HG03039 (cell line): ENCODE data around the gene GALNT11.
A peak's percentile ranks its signal among the peaks of the same experiment; 100 is the strongest.

Experiments used
- ATAC-seq: cut with Tn5 transposase; IDR thresholded peaks from one replicate; pipeline ENCODE4 v1.9.1; 2021; ENCODE audit warnings: mild to moderate bottlenecking, moderate library complexity; ENCODE audit not compliant: unreplicated experiment

Gene GALNT11

DNA sequence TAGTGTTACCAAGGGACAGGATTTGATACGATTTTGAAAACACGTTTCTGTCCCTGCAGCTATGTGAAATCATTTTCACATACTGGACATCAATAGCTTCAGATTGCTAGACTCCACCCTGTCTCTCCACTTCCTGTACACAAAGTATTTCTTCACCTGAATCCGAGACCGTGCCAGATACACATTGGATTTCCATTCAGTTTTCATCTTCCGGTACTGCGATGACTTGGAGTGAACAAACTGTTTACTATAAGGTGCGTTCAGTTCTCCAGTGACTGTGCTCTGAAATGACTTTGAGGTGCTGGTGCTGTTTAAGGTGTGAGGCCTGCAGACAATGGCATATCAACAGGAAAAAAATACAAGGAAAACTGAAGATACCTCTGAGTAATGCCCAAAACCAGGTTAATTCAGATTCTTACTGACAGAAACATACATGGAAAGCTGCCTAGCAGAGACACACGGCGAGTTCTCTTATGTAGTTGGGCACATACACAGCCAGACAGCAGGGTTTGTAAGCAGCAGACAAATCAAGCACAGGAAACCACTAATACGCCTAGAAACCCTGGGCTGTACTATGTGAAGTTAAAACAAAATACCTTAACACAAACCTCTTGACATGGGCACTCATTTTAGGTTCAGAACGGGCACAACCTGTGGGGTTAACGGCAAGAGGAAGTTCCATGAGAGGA lies 119.2 kb downstream of the GALNT11 start:
- ATAC-seq: no peak

- no peak for ATAC-seq
Observed at GRCh38 chr7:152145853-152146466, 120.5 kb downstream of the GALNT11 start.

GRCh38 chr7:152148706-152149105 lies 123.2 kb downstream of the GALNT11 start:
- ATAC-seq: no peak

GRCh38 chr7:152149363-152149762 lies 123.9 kb downstream of the GALNT11 start:
- no peak for ATAC-seq

DNA sequence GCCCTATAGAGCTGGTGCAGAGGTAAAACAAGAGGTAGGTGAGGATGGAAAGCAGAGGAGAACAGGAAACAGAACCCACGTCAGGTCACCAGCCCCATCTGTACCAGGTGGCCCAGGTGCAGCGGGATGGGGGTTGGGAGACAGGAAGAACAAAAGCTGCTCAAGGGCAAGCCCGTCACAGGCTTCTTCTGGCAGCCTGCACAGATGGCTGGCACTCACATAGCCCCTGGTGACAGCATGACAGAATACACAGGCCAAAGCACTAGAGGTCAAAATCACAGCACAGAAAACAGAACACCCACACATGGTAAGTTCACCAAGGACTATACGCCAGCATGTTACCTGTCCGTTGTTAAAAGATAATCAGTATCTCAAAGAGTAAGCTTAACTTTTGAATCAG lies 126.8 kb downstream of the GALNT11 start:
- no peak for ATAC-seq

- peak; percentile 86 for ATAC-seq
Observed at GRCh38 chr7:152158801-152159587, 133.5 kb downstream of the GALNT11 start.

DNA sequence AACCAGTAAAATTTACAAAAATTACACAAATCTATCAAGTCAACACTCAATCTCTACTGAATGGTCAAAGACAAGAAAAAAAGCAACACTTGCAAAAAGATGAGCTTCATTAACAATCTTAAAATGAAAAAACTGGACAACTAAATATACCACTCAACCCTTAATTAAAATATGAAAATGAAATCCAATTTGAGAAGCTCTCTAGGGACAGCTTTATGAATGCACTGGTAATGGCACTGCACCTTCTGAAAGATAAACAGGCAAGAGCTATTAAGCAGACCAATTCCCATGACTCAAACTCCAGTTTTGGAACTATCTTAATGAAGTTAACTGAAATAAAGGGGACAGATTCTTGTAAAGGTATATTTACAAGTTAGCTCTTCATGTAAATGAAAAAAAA lies 135.7 kb downstream of the GALNT11 start:
- no peak for ATAC-seq

GRCh38 chr7:152162287-152162686 lies 136.8 kb downstream of the GALNT11 start:
- ATAC-seq: no peak
